ENCODE measurements around the gene GLI3.
A peak's percentile ranks its signal among the peaks of the same experiment; 100 is the strongest.

GLI3 gene

DNA sequence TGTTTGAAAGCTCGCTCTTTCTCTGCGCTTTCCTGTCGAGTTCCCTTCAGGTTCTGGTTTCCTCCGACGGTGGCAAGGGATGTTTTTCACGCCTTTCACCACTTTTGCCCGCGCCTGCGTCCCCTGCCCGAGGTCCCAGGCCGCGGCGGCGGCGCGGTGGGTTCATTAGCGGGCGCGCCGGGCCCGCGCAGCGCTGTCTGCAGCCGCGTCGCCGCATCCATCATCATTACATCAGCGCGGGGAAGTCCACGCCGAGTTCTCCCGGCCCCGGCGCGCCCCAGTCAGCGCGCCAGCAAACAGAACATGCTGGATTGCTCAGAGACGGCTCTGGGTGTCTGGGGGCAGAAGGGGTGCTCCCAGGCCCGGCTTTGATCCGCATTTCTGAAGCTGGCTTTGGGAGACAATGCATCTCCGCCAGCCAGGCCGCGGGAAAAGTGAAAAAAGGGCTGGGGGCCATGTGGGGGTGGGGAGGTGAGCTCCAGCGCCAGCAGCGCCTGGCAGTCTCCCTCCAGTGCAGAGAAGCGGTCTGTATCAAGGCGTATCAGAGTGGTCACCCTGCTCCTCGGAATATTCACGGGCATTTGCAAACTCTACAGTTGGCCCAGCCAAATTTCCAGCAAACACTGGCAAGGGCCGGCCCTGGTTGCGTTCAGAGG, 8.9 kb downstream of the GLI3 start:
- no peaks in the 10 kb centered on the region for H3K36me3 Mint-ChIP-seq
- H3K9me3 Mint-ChIP-seq = no peaks in the 10 kb centered on the region
- H3K27me3 Mint-ChIP-seq = peaks cover 43% of the 10 kb centered on the region
- DNase-seq = no peak
- no peak overlapping the region for H3K27ac Mint-ChIP-seq
- peaks cover 2% of the 10 kb centered on the region for H3K4me1 Mint-ChIP-seq
- H3K4me3 Mint-ChIP-seq = peak overlapping the region; percentile 8
- CTCF ChIA-PET = no interaction called here

DNA sequence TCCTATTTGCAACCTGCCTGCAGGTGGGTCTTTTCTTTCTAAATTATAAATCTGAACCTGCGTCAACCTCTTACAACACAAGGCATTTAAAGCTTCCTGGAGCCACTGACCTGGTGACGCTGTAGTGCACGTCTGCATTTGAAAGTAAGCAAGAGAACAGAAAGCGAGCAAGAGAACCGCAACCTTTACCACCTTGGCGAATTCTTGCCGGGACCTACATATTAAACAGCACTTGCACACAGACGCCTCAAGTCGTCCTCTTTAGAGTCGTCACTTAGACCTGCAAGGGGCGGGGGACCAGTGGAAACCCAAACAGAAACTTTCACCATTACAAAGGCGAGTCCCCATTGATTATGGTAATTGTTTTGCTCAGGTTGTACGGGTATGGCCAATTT, 9.5 kb downstream of the GLI3 start:
- Mint-ChIP-seq H3K9me3 (no peaks in the 10 kb centered on the region), H3K4me3 (peak overlapping the region; percentile 8), H3K36me3 (no peaks in the 10 kb centered on the region), H3K27me3 (peaks cover 43% of the 10 kb centered on the region), H3K27ac (no peak overlapping the region), H3K4me1 (peaks cover 2% of the 10 kb centered on the region)
- CTCF ChIA-PET = no interaction called here
- peak; percentile 37 for DNase-seq

DNA sequence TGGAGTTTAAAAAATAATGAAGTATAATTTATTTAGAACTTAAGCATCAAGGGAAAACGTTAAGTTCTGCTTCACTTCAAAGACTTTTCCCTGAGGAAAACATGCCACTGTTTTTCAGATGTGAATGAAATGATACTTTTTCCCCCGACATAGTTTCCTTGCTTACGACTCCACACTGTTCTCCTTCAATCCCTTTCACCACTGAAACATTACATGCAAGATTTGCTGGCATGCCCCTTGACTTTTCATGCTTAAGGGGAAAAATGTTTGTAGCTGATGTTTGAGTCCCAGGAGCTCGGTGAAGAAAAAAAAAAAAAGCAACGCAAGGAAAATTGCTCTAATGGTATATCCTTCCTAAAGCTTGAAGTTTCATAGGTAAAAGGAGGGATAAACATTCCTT, 10.0 kb downstream of the GLI3 start:
- peaks cover 39% of the 10 kb centered on the region for H3K27me3 Mint-ChIP-seq
- H3K4me1 Mint-ChIP-seq = peaks cover 2% of the 10 kb centered on the region
- no peak for DNase-seq

DNA sequence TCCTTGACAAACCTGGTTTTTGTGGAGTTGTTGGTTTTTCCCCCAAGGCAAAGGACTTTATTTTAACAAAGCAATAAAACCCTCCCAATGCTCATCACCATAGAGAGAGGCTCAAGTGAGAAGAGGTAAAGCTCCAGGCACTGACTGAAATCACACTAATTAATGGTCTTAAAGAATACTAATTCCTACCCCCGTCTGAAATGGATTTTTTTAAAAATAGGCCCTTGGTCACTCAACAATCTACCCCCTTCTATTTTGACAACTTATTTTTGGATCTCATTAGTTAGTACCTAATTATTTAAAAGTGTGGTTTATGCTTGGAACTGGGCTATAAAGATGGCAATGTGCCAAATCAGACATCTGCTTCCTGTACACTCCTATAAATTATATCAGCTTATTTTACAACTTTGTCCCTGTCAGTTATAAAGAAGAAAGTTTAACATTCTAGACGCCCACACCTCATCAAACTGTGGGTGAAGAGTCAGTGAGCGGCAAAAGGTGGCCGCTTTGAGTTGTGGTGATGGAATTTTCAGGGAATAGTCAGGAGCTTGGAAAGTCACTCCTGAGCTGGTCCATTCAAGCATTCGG, 10.6 kb downstream of the GLI3 start:
- Mint-ChIP-seq H3K4me1 (peaks cover 2% of the 10 kb centered on the region), H3K36me3 (no peaks in the 10 kb centered on the region), H3K27me3 (peaks cover 37% of the 10 kb centered on the region), H3K27ac (no peak overlapping the region), H3K9me3 (no peaks in the 10 kb centered on the region), H3K4me3 (no peak overlapping the region)
- DNase-seq = no peak
- CTCF ChIA-PET = no interaction called here

More for the DNA sequence above, 10.0 kb downstream of the GLI3 start:
- Mint-ChIP-seq H3K4me3 (no peak overlapping the region), H3K36me3 (no peaks in the 10 kb centered on the region), H3K9me3 (no peaks in the 10 kb centered on the region), H3K27ac (no peak overlapping the region)
- CTCF ChIA-PET = no interaction called here

- Mint-ChIP-seq H3K4me1 (peaks cover 2% of the 10 kb centered on the region), H3K4me3 (no peak overlapping the region), H3K9me3 (no peaks in the 10 kb centered on the region), H3K27me3 (peaks cover 35% of the 10 kb centered on the region), H3K27ac (no peak overlapping the region), H3K36me3 (no peaks in the 10 kb centered on the region)
- no peak for DNase-seq
- CTCF ChIA-PET = no interaction called here
Observed at GRCh38 chr7:42224391-42225003, 12.5 kb downstream of the GLI3 start.

DNA sequence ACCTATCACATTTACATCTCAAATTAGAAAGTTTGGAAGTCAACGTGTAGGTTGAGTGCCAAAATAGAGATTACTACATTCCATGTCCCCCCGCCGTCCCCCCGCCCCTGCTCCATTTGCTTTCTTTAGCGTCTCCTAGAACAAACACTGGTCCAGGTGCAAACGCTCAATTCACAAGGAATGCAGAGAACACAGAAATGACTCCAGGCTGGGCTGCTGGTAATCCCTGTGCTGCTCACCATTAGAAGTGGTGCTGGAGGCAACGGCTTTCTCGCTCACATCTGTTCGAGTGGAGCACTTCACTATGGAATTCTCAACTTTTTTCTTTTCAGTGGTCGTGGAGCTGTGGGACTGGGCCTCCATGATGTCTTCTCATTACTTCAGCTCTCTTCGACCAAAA, 14.1 kb downstream of the GLI3 start:
- Mint-ChIP-seq H3K4me1 (peaks cover 2% of the 10 kb centered on the region), H3K4me3 (no peak overlapping the region), H3K27ac (no peak overlapping the region), H3K9me3 (no peaks in the 10 kb centered on the region), H3K36me3 (no peaks in the 10 kb centered on the region), H3K27me3 (peaks cover 23% of the 10 kb centered on the region)
- CTCF ChIA-PET = no interaction called here
- DNase-seq = no peak

DNA sequence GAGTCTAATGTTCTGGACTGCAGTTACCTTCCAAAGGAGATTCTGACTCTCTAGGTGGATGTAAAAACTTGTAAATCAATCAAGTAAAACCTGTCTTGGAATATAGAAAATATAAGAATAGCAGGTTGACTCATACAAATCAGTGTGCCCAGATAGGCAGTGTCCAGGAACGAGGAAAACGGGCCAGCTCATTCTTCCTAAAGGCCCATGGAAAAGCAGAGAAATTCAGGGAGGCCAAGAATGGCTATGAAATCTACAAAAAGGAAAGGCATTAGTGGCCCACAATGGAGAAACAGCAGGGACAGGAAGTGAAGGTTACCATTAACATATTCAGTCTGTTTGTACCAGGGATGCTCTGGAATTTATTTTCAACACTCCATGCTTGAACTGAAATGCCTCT, 14.9 kb downstream of the GLI3 start:
- H3K4me3 Mint-ChIP-seq = no peak overlapping the region
- no peaks in the 10 kb centered on the region for H3K36me3 Mint-ChIP-seq
- CTCF ChIA-PET = no interaction called here
- H3K27me3 Mint-ChIP-seq = peaks cover 16% of the 10 kb centered on the region
- H3K4me1 Mint-ChIP-seq = no peaks in the 10 kb centered on the region
- H3K9me3 Mint-ChIP-seq = no peaks in the 10 kb centered on the region
- no peak overlapping the region for H3K27ac Mint-ChIP-seq
- DNase-seq = no peak

DNA sequence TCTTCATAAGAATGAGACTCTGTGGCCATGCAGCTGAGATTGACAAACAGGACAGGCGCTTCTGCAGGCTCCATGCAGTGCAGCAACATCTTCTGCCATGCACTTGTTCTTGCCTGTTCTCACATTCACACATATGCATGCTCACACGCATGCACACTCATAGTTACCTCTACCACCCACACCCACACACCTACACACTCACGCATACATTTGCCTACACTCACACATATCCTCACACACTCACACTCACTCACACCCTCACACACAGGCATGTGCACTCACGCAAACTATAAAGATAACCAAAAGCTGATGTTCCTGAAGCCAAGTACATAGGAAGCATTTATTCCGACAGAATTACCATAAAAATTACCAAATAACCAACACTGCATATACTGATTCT, 15.7 kb downstream of the GLI3 start:
- no peak for DNase-seq
- Mint-ChIP-seq H3K9me3 (no peaks in the 10 kb centered on the region), H3K4me3 (no peak overlapping the region), H3K36me3 (no peaks in the 10 kb centered on the region), H3K27ac (no peak overlapping the region), H3K4me1 (no peaks in the 10 kb centered on the region), H3K27me3 (peaks cover 7% of the 10 kb centered on the region)
- CTCF ChIA-PET = no interaction called here

DNA sequence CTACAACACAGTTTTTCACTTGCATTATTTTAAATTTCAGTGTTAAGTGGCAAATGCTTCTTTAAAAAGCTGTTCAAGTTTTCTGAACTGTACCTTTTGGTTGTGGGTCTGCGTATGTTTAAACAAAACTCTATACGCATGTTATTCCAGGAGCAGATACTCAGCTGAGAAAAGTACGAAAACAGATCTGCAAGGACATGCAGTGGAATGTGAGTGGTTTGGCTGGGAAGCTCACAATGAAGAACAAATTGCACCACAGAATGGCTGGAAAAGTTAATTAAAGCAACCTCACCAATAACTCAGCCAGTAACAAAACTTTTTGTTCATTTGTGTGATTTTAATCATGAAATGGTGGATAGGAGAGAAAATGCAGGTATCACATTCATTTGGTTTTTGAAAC, 17.6 kb downstream of the GLI3 start:
- Mint-ChIP-seq H3K27me3 (no peaks in the 10 kb centered on the region), H3K4me1 (no peaks in the 10 kb centered on the region), H3K27ac (no peak overlapping the region), H3K36me3 (no peaks in the 10 kb centered on the region), H3K4me3 (no peak overlapping the region), H3K9me3 (no peaks in the 10 kb centered on the region)
- DNase-seq = no peak
- CTCF ChIA-PET = no interaction called here

GRCh38 chr7:42218248-42218647, 18.8 kb downstream of the GLI3 start:
- no peak overlapping the region for H3K4me3 Mint-ChIP-seq
- H3K36me3 Mint-ChIP-seq = no peaks in the 10 kb centered on the region
- H3K27ac Mint-ChIP-seq = no peak overlapping the region
- H3K9me3 Mint-ChIP-seq = no peaks in the 10 kb centered on the region
- CTCF ChIA-PET = no interaction called here
- H3K27me3 Mint-ChIP-seq = no peaks in the 10 kb centered on the region
- no peaks in the 10 kb centered on the region for H3K4me1 Mint-ChIP-seq
- no peak for DNase-seq

DNA sequence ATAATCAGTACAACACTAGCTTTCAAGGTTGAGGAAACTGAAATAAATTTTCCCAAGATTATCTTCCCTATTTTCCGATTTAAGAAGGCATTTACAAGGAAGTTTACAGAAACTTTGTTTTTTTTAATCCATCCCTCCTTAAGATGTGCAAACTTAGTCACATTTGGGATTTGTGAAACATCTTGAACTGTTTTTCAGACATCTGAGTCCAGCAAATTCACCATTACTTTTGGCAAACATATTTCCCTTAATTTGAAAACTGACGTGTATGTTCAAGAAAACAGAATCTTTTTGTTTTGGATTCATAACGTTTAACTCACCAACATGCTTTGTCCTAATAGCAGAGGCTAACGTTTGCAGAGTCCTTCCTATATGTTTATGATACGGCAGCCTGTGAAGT, 19.5 kb downstream of the GLI3 start:
- H3K9me3 Mint-ChIP-seq = no peaks in the 10 kb centered on the region
- no peak for DNase-seq
- CTCF ChIA-PET = no interaction called here
- no peaks in the 10 kb centered on the region for H3K27me3 Mint-ChIP-seq
- H3K36me3 Mint-ChIP-seq = no peaks in the 10 kb centered on the region
- H3K4me3 Mint-ChIP-seq = no peak overlapping the region
- no peaks in the 10 kb centered on the region for H3K4me1 Mint-ChIP-seq
- no peak overlapping the region for H3K27ac Mint-ChIP-seq

- no peak for DNase-seq
- Mint-ChIP-seq H3K4me1 (no peaks in the 10 kb centered on the region), H3K27ac (no peak overlapping the region), H3K36me3 (no peaks in the 10 kb centered on the region), H3K4me3 (no peak overlapping the region), H3K27me3 (no peaks in the 10 kb centered on the region), H3K9me3 (no peaks in the 10 kb centered on the region)
- CTCF ChIA-PET = no interaction called here
Observed at GRCh38 chr7:42217053-42217452, 20.0 kb downstream of the GLI3 start.

DNA sequence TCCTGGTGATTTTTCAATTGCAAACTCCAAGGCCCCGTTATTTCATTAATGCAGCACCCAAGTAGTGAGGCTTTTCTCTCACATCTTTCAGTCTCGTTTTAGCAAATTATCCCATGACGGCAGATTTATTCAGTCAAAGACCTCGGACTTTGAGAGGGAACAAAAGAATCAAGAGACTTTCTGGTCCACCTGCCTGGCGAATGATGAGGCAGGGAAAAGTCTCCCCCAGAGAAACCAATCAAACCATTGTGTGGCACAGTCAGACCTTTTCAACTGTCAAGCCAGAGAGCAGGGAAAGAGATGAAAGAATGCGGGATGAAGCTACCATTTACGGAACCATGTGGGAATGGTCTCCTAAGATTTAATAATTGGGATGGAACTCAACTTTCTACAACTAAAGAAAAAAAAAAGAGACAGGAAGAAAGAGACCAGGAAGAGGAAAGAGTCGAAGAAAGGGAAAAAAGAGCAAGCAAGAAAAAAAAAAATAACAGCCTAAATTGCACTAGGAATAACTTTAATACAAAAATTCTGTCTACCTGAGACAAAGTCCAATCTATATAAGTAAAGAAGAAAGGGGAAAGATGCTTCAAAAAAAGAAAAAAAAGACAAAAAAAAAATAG, 22.8 kb downstream of the GLI3 start:
- H3K27ac Mint-ChIP-seq = no peak overlapping the region
- CTCF ChIA-PET = no interaction called here
- H3K4me1 Mint-ChIP-seq = no peaks in the 10 kb centered on the region
- DNase-seq = no peak
- H3K4me3 Mint-ChIP-seq = no peak overlapping the region
- no peaks in the 10 kb centered on the region for H3K27me3 Mint-ChIP-seq
- H3K9me3 Mint-ChIP-seq = no peaks in the 10 kb centered on the region
- no peaks in the 10 kb centered on the region for H3K36me3 Mint-ChIP-seq

DNA sequence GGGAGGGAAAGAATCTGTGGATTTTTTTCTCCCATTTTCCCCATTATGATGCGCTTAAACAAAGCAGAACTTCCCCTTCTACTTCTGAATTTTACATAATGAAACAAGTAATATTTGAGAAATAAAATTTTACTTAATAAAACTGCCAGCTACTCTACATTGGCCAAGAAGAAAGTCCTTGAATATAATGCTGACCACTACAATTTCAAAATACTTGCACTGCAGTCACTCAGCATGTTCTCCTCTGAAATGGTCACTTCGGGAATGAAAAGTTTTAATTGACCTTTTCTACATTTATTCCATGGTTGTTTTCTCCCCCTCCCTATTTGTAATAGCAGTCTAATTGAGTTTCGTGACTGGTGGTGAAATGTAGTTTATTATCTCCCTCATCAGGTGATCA, 23.9 kb downstream of the GLI3 start:
- Mint-ChIP-seq H3K4me3 (no peak overlapping the region), H3K27ac (no peak overlapping the region), H3K9me3 (no peaks in the 10 kb centered on the region), H3K36me3 (no peaks in the 10 kb centered on the region), H3K27me3 (no peaks in the 10 kb centered on the region), H3K4me1 (no peaks in the 10 kb centered on the region)
- CTCF ChIA-PET = no interaction called here
- no peak for DNase-seq

DNA sequence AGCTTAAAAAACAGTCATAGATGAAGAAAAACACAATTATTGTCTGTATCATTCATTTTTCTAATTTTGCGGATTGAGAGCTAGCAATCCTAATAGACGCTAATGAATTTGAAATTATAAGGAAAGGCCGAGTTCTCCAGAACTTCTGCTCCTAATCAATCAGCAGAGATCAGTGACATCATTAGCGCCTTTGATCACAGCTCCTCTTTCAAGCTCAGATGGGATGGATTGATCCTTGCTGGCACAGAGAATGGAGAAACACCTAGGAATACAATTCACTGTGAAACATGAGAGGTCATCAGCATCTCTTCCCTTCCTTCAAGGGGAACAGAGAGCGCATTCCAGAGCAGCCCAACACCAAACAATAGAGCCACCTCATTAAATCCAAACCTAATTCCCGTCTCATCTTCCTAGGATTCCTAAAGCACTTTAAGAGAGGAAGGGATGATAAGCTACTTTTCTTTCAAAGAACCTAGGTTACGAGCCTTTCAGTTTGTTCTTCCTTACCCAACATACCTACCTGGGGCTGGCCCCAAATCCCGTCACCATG, 24.4 kb downstream of the GLI3 start:
- Mint-ChIP-seq H3K27me3 (no peaks in the 10 kb centered on the region), H3K27ac (no peak overlapping the region), H3K36me3 (no peaks in the 10 kb centered on the region), H3K4me1 (no peaks in the 10 kb centered on the region), H3K4me3 (no peak overlapping the region), H3K9me3 (no peaks in the 10 kb centered on the region)
- DNase-seq = no peak
- CTCF ChIA-PET = no interaction called here
